Mesothelial cell of epicardium (in vitro differentiated cells): ENCODE measurements around the gene CXCL1. TPM values are rescaled to one million over a fixed set of nuclear protein-coding genes. Genes with fewer than 3 reads are reported as not detected.

Source experiments
- DNase-seq, 2 experiments: peaks; one replicate each; pipeline ENCODE4 v3.0.0; 2021; ENCODE audit warnings: low spot score in 2 of 2; ENCODE audit not compliant: unreplicated experiment in 2 of 2
- H3K27ac Mint-ChIP-seq: 2 replicates; pipeline ENCODE4 v1.8.0; 2021; ENCODE audit warnings: mixed read lengths
- H3K27me3 Mint-ChIP-seq: 2 replicates; pipeline ENCODE4 v1.8.0; 2021; ENCODE audit warnings: low read depth, mixed read lengths
- H3K36me3 Mint-ChIP-seq: 2 replicates; pipeline ENCODE4 v1.8.0; 2021; ENCODE audit warnings: mixed read lengths
- H3K4me1 Mint-ChIP-seq: 2 replicates; pipeline ENCODE4 v1.8.0; 2021; ENCODE audit warnings: mixed read lengths
- H3K4me3 Mint-ChIP-seq: 2 replicates; pipeline ENCODE4 v1.8.0; 2021; ENCODE audit warnings: mild to moderate bottlenecking, moderate library complexity, mixed read lengths
- H3K9me3 Mint-ChIP-seq: 2 replicates; pipeline ENCODE4 v1.8.0; 2021; ENCODE audit warnings: mixed read lengths
- total RNA-seq: library from RNA; stranded (reverse); gene quantifications from 3 replicates; pipeline ENCODE4 v1.2.1, GENCODE V29; 2021
- TF ChIP-seq, protein P1 (sequence below): fragments of 200-600 bp; sonication (generic); IDR thresholded peaks from one replicate; pipeline ENCODE4 v1.5.0; 2021; ENCODE audit warnings: antibody characterized with exemption; ENCODE audit not compliant: unreplicated experiment

Gene CXCL1
- total RNA-seq, 1 donor from 2014 or later, result 0.74 TPM

DNA sequence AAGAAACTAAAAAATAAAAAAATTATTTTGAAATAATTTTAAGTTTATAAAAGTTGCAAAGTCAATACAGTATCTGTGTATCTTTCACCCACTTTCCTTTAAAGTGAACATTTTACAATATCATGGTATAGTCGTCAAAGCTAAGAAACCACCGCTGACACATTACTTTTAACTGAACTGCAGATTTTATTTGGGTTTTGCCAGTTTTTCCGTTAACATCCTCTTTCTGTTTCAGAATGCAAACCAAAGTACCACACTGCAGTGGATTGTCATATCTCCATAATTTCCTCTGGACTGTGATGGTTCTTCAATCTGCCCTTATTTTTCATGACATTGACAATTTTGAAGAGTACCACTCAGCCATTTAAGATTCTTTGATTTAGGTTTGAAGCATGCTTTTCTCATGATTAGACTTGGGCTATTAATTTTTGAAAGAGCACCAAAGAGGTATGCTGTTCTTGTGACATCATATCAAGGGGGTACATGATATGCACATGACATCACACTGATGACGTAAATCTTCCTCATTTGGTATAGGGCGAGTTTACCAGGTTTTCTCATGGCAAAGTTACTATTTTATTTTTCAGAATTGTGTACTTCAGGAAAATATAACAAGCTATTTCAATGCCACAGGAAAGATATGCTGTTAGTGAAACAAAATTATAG is 3.6 kb upstream of the CXCL1 start:
- TF ChIP-seq, protein P1, sequence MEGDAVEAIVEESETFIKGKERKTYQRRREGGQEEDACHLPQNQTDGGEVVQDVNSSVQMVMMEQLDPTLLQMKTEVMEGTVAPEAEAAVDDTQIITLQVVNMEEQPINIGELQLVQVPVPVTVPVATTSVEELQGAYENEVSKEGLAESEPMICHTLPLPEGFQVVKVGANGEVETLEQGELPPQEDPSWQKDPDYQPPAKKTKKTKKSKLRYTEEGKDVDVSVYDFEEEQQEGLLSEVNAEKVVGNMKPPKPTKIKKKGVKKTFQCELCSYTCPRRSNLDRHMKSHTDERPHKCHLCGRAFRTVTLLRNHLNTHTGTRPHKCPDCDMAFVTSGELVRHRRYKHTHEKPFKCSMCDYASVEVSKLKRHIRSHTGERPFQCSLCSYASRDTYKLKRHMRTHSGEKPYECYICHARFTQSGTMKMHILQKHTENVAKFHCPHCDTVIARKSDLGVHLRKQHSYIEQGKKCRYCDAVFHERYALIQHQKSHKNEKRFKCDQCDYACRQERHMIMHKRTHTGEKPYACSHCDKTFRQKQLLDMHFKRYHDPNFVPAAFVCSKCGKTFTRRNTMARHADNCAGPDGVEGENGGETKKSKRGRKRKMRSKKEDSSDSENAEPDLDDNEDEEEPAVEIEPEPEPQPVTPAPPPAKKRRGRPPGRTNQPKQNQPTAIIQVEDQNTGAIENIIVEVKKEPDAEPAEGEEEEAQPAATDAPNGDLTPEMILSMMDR, result no peak
- Mint-ChIP-seq H3K36me3 (no peaks in the 10 kb centered on the region), H3K27me3 (peaks cover 77% of the 10 kb centered on the region), H3K4me1 (peaks cover 17% of the 10 kb centered on the region), H3K27ac (no peak overlapping the region), H3K9me3 (no peaks in the 10 kb centered on the region), H3K4me3 (no peak overlapping the region)
- DNase-seq, result no peak

DNA sequence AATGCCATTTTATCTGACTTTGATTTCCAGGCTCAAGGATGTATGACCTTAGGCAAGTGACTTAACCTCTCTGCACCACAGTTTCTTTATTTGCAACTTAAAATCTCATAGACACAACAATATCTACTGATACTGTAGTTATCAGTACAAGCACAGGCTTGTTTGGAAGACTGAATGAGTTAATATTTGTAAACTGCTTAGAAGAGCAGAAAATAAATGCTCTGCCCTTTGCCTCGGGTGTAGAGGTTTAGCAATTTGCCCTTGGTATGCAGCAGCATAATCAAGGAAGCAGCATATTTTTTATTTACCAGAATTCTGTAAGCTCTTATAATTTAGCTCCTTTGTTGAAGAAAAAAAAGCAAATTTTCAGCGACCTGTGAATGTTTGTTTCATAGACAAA is 2.9 kb upstream of the CXCL1 start:
- no peak for DNase-seq
- Mint-ChIP-seq H3K27ac (no peak overlapping the region), H3K9me3 (no peaks in the 10 kb centered on the region), H3K4me1 (peaks cover 17% of the 10 kb centered on the region), H3K36me3 (no peaks in the 10 kb centered on the region), H3K27me3 (peaks cover 81% of the 10 kb centered on the region), H3K4me3 (no peak overlapping the region)
- TF ChIP-seq, protein P1, result no peak

DNA sequence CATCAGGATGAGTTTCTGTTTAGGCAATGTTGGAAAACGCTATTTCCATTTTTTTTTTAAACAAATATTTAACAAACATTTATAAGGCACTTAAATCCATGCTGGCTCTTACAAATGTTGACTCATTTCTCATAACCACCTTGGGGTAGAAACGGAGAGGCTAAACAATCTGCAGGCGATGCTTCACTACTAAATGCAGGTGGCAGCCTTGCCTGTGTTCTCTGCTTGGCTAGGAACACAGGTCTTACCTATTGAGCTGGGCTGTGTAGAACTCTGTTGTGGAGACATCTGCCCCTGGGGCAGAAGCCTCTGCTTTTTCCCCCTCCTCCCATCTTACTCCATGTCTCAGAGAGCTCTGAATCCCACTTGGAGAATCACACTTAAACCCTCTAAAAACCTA is 1.4 kb upstream of the CXCL1 start:
- no peak for DNase-seq
- H3K36me3 Mint-ChIP-seq, result no peaks in the 10 kb centered on the region
- H3K9me3 Mint-ChIP-seq, result no peaks in the 10 kb centered on the region
- TF ChIP-seq, protein P1, result no peak
- no peak overlapping the region for H3K27ac Mint-ChIP-seq
- H3K4me3 Mint-ChIP-seq, result no peak overlapping the region
- peaks cover 17% of the 10 kb centered on the region for H3K4me1 Mint-ChIP-seq
- H3K27me3 Mint-ChIP-seq, result peaks cover 86% of the 10 kb centered on the region

DNA sequence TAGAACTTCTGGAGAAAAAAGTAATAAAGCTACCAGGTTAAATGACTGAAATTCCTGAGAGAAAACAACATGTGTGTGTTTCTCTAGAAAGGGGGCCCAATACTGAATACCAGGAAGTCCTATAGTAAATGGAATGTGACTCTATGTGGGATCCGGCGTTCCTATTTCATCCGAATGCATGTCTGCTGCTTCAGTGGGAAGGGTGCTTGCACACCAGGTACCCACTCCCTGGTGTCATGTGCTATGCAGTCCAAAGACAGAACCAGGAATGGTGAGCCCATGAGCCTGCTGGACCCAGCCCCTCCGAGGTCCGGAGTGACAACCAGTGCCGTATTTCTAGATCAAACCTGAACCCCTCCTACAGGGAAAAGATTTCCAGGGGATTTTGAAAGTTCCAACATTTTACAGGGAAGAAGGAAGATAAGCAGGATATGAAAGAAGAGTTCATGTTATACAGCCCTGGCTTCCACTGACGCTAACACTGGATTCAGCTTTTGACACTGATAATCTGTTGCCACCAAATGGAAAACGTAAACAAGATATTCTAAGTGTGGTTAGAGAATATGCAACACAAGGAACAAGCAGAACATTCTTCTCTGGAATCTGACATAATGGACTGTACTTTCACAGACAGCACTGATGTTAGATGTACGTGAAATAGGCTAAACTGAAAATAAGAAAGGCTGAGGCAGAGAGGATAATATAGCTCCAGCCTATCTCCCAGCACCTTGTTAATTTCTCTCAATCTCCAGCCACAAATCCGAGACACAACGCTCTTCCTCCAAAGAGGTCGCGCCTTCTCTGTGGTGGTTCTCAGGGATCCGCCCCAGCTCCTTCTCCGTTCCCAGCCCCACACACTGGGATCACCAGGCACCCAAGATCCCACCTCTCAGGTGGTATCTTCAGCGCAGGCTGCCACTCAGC is 725 bp upstream of the CXCL1 start:
- H3K4me1 Mint-ChIP-seq, result peaks cover 17% of the 10 kb centered on the region
- TF ChIP-seq, protein P1, result no peak
- H3K36me3 Mint-ChIP-seq, result no peaks in the 10 kb centered on the region
- peak overlapping the region; percentile 73 for H3K4me3 Mint-ChIP-seq
- DNase-seq, result no peak
- no peak overlapping the region for H3K27ac Mint-ChIP-seq
- no peaks in the 10 kb centered on the region for H3K9me3 Mint-ChIP-seq
- peaks cover 88% of the 10 kb centered on the region for H3K27me3 Mint-ChIP-seq

DNA sequence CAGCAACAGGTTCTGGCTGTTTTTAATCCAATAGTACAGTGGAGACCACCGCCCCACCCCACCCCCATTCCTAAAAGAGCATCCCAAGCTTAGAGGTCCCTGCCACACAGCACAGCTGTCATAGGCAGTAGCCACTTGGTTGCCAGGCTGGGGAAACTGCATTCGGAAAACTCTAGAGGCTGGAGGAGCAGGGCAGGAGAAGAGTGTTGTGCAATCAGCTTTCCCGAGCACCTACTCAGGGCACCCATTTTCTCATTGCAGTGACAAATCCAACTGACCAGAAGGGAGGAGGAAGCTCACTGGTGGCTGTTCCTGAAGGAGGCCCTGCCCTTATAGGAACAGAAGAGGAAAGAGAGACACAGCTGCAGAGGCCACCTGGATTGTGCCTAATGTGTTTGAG is 1.1 kb downstream of the CXCL1 start:
- Mint-ChIP-seq H3K36me3 (no peaks in the 10 kb centered on the region), H3K4me3 (peak overlapping the region; percentile 73), H3K27me3 (peaks cover 83% of the 10 kb centered on the region), H3K9me3 (no peaks in the 10 kb centered on the region), H3K27ac (no peak overlapping the region), H3K4me1 (peaks cover 17% of the 10 kb centered on the region)
- no peak for DNase-seq
- TF ChIP-seq, protein P1, result no peak
